ENCODE measurements around the gene YBEY.

Gene YBEY

DNA sequence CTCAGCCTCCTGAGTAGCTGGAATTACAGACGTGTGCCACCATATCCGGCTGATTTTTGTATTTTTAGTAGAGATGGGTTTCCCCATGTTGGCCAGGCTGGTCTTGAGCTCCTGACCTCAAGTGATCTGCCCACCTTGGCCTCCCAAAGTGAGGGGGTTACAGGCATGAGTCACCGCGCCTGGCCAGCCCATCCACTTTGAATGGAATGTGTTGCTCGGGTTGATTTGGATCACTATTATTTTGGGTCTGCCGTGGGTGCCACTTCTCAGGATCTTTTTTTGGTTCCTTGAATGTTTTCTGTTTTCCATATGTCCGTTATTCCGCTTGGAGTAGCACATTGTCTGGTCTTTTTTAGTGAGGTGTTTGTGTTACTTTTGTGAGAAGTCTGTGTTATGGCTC lies 54.9 kb downstream of the YBEY start:
- Histone ChIP-seq H2AFZ (ENCODE audit: low read depth, low read length) (no peak overlapping the region), H3K4me2 (ENCODE audit: low read length) (no peak overlapping the region), H4K20me1 (ENCODE audit: insufficient read depth, low read length) (no peaks in the 10 kb centered on the region), H3K9me3 (ENCODE audit: insufficient read depth, low read length) (no peaks in the 10 kb centered on the region), H3K27me3 (ENCODE audit: low read depth, low read length) (no peaks in the 10 kb centered on the region), H3K27ac (ENCODE audit: low read length) (no peak overlapping the region), H3K4me1 (ENCODE audit: low read length) (no peaks in the 10 kb centered on the region), H3K9ac (ENCODE audit: low read length) (no peak overlapping the region), H3K36me3 (replicated peaks; ENCODE audit: low read depth, low read length) (peaks cover 13% of the 10 kb centered on the region), H3K79me2 (ENCODE audit: low read length) (peaks cover 10% of the 10 kb centered on the region; the same call in 1 of the 2 replicates), H3K4me3 (ENCODE audit: low read length) (no peak overlapping the region)
- TF ChIP-seq, protein P1, sequence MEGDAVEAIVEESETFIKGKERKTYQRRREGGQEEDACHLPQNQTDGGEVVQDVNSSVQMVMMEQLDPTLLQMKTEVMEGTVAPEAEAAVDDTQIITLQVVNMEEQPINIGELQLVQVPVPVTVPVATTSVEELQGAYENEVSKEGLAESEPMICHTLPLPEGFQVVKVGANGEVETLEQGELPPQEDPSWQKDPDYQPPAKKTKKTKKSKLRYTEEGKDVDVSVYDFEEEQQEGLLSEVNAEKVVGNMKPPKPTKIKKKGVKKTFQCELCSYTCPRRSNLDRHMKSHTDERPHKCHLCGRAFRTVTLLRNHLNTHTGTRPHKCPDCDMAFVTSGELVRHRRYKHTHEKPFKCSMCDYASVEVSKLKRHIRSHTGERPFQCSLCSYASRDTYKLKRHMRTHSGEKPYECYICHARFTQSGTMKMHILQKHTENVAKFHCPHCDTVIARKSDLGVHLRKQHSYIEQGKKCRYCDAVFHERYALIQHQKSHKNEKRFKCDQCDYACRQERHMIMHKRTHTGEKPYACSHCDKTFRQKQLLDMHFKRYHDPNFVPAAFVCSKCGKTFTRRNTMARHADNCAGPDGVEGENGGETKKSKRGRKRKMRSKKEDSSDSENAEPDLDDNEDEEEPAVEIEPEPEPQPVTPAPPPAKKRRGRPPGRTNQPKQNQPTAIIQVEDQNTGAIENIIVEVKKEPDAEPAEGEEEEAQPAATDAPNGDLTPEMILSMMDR (IDR thresholded peaks at IDR 0.05; ENCODE audit: low read depth, low read length), result no peak
- TF ChIP-seq EZH2phosphoT487 (IDR thresholded peaks at IDR 0.05; ENCODE audit: low read depth), result no peak

DNA sequence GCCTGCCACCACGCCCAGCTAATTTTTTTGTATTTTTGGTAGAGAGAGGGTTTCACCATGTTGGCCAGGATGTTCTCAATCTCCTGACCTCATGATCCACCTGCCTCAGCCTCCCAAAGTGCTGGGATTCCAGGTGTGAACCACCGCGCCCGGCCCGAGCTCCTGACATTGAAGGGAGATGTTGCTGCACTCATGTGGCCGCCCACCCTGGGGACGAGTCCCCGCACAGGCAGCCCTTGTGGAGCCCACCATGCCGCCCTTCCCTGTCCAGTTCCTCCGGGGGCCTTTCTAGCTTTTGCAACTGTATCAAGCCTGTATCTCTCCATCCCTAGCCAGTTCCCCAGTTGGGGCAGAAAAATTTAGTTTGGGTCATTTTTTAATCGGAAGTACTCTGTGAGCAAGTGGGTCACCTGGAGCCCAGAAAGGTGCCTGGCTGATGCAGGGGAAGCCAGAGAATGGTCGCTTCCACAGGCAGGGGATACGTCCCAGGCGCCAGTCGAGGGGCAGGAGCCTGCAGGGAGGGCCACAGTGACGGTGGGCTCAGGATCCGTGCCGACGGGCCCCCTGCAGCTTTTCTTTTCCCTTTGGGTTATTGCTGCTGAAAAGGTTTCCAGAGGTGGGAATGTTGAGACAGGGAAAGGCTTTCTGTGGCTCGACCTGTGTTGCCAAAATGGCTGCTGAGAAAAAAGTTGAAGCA lies 58.2 kb downstream of the YBEY start:
- TF ChIP-seq, protein P1 (IDR thresholded peaks at IDR 0.05; ENCODE audit: low read depth, low read length), result no peak
- TF ChIP-seq EZH2phosphoT487 (IDR thresholded peaks at IDR 0.05; ENCODE audit: low read depth), result no peak
- Histone ChIP-seq H3K36me3 (replicated peaks; ENCODE audit: low read depth, low read length) (peaks cover 4% of the 10 kb centered on the region), H2AFZ (ENCODE audit: low read depth, low read length) (no peak overlapping the region), H3K9ac (ENCODE audit: low read length) (no peak overlapping the region), H3K4me2 (ENCODE audit: low read length) (no peak overlapping the region), H3K4me1 (ENCODE audit: low read length) (no peaks in the 10 kb centered on the region), H3K4me3 (ENCODE audit: low read length) (no peak overlapping the region), H3K9me3 (ENCODE audit: insufficient read depth, low read length) (no peaks in the 10 kb centered on the region), H3K27ac (ENCODE audit: low read length) (no peak overlapping the region), H4K20me1 (ENCODE audit: insufficient read depth, low read length) (no peaks in the 10 kb centered on the region), H3K27me3 (ENCODE audit: low read depth, low read length) (no peaks in the 10 kb centered on the region), H3K79me2 (ENCODE audit: low read length) (peaks cover 10% of the 10 kb centered on the region; the same call in 1 of the 2 replicates)

DNA sequence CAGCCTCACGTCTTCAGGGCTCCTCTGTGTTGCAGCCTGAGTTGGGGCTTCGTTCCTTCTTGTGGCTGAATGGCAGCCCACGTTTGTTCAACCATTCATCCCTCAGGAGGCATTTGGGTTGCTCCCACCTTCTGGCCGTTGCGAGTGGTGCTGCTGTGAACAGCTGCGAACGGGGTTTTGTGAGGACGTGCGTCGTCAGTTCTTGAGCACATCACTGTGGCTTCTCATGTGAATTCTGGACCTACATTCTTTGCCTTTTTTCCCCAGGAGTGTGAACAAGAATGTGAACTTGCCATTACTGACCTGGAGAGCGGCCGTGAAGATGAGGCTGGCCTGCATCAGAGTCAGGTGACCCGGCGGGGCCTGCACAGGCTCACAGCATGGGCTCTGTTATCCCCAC lies 59.7 kb downstream of the YBEY start:
- TF ChIP-seq, protein P1 (IDR thresholded peaks at IDR 0.05; ENCODE audit: low read depth, low read length), result no peak
- no peak for TF ChIP-seq EZH2phosphoT487 (IDR thresholded peaks at IDR 0.05; ENCODE audit: low read depth)
- Histone ChIP-seq H4K20me1 (ENCODE audit: insufficient read depth, low read length) (no peaks in the 10 kb centered on the region), H3K27me3 (ENCODE audit: low read depth, low read length) (no peaks in the 10 kb centered on the region), H2AFZ (ENCODE audit: low read depth, low read length) (no peak overlapping the region), H3K4me1 (ENCODE audit: low read length) (no peaks in the 10 kb centered on the region), H3K36me3 (replicated peaks; ENCODE audit: low read depth, low read length) (peaks cover 9% of the 10 kb centered on the region), H3K4me3 (ENCODE audit: low read length) (no peak overlapping the region), H3K9ac (ENCODE audit: low read length) (no peak overlapping the region), H3K4me2 (ENCODE audit: low read length) (no peak overlapping the region), H3K9me3 (ENCODE audit: insufficient read depth, low read length) (no peaks in the 10 kb centered on the region), H3K79me2 (ENCODE audit: low read length) (peaks cover 10% of the 10 kb centered on the region; the same call in 1 of the 2 replicates), H3K27ac (ENCODE audit: low read length) (no peak overlapping the region)

DNA sequence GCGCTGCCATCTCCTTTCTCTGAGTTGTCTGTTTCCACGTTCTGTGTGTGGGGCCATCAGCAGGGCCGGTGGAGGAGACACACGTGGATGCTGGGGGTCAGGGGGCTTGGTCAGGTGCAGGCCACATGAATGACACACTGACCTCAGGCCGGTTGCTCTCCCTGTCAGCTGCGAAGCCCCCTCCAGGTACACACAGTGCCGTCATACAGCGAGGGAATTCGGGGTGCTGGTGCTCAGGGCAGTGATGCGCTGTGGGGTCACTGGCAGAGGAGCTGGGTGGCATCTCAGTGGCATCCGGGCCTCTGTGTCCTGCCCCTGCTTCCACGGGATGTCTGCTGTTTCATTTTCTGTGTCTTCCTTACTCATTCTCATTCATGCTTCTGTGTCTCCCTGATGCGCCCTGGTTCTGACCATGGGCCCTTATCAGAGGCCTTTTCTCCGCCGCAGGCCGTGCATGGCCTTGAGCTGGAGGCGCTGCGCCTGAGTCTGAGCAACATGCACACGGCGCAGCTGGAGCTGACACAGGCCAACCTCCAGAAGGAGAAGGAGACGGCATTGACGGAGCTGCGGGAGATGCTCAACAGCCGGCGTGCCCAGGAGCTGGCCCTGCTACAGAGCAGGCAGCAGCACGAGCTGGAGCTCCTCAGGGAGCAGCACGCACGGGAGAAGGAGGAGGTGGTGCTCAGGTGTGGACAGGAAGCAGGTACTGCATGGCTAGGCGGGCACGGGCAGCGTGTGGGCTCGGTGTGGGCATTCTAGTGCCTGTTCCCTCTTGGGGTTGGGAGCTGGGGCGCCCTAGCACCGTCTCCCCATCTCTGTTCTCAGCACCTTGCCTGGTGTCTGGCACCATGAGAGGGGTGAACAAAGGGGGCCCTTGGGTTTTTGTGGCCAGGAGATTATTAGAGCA lies 60.4 kb downstream of the YBEY start:
- Histone ChIP-seq H3K27ac (ENCODE audit: low read length) (no peak overlapping the region), H3K79me2 (ENCODE audit: low read length) (peaks cover 8% of the 10 kb centered on the region; the same call in 1 of the 2 replicates), H3K9ac (ENCODE audit: low read length) (no peak overlapping the region), H3K4me3 (ENCODE audit: low read length) (no peak overlapping the region), H4K20me1 (ENCODE audit: insufficient read depth, low read length) (no peaks in the 10 kb centered on the region), H3K4me1 (ENCODE audit: low read length) (no peaks in the 10 kb centered on the region), H3K4me2 (ENCODE audit: low read length) (no peak overlapping the region), H3K27me3 (ENCODE audit: low read depth, low read length) (no peaks in the 10 kb centered on the region), H3K9me3 (ENCODE audit: insufficient read depth, low read length) (no peaks in the 10 kb centered on the region), H2AFZ (ENCODE audit: low read depth, low read length) (no peak overlapping the region), H3K36me3 (replicated peaks; ENCODE audit: low read depth, low read length) (peaks cover 9% of the 10 kb centered on the region)
- no peak for TF ChIP-seq EZH2phosphoT487 (IDR thresholded peaks at IDR 0.05; ENCODE audit: low read depth)
- TF ChIP-seq, protein P1 (IDR thresholded peaks at IDR 0.05; ENCODE audit: low read depth, low read length), result no peak
